ENCODE measurements around the gene SLC25A25.

Gene SLC25A25

GRCh38 chr9:128136816-128137793 is 69.1 kb downstream of the SLC25A25 start:
- TF ChIP-seq CTCF (conservative IDR thresholded peaks at IDR 0.05): no peak
- no peak overlapping the region for H3K27ac ChIP-seq

GRCh38 chr9:128138001-128138400 is 70.0 kb downstream of the SLC25A25 start:
- H3K27ac ChIP-seq: no peak overlapping the region
- TF ChIP-seq CTCF (conservative IDR thresholded peaks at IDR 0.05): no peak

- no peak overlapping the region for H3K27ac ChIP-seq
- no peak for TF ChIP-seq CTCF (conservative IDR thresholded peaks at IDR 0.05)
Measured at GRCh38 chr9:128139621-128140020, 71.6 kb downstream of the SLC25A25 start.

- no peak for TF ChIP-seq CTCF (conservative IDR thresholded peaks at IDR 0.05)
- H3K27ac ChIP-seq: no peak overlapping the region
Measured at GRCh38 chr9:128141604-128142003, 73.6 kb downstream of the SLC25A25 start.

GRCh38 chr9:128142061-128142460 is 74.0 kb downstream of the SLC25A25 start:
- no peak overlapping the region for H3K27ac ChIP-seq
- TF ChIP-seq CTCF (conservative IDR thresholded peaks at IDR 0.05): no peak

GRCh38 chr9:128142596-128142995 is 74.6 kb downstream of the SLC25A25 start:
- H3K27ac ChIP-seq: no peak overlapping the region
- no peak for TF ChIP-seq CTCF (conservative IDR thresholded peaks at IDR 0.05)

GRCh38 chr9:128143525-128144238 is 75.7 kb downstream of the SLC25A25 start:
- no peak overlapping the region for H3K27ac ChIP-seq
- no peak for TF ChIP-seq CTCF (conservative IDR thresholded peaks at IDR 0.05)
